ENCODE data around the gene LCTL.

Gene LCTL

DNA sequence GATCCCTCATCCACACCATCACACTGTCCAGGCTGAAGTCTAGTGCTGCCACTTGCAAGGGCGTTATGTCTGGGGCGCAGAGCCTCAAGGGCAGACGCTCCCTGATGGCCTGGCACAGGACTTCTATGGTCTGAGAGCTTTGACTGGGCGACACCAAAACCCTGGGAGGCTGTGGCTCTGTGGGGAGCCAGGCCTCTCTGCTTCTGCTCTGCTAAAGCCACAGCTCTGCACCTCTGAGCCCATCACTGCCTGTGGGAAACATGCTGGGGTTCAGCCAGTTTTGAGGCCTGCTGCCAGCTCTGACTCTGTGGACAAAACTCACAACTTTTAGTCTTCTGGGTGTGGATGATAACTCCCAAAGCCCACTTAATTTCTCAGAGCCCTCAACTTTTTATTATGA is 6.3 kb upstream of the LCTL start:
- Histone ChIP-seq H3K4me3 (ENCODE audit: low read depth in 1 of 2, low read length in 2 of 2) (no peak overlapping the region), H3K27ac (ENCODE audit: low read depth, low read length) (no peak overlapping the region), H3K27me3 (ENCODE audit: control insufficient read depth in 1 of 2, insufficient read depth in 2 of 2, low read length in 2 of 2) (no peaks in the 10 kb centered on the region), H3K4me1 (ENCODE audit: insufficient read depth, low read length) (no peaks in the 10 kb centered on the region), H3K9me3 (ENCODE audit: low read length) (no peaks in the 10 kb centered on the region), H3K36me3 (ENCODE audit: insufficient read depth, low read length) (no peaks in the 10 kb centered on the region), H3K9ac (ENCODE audit: low read length) (no peak overlapping the region)

DNA sequence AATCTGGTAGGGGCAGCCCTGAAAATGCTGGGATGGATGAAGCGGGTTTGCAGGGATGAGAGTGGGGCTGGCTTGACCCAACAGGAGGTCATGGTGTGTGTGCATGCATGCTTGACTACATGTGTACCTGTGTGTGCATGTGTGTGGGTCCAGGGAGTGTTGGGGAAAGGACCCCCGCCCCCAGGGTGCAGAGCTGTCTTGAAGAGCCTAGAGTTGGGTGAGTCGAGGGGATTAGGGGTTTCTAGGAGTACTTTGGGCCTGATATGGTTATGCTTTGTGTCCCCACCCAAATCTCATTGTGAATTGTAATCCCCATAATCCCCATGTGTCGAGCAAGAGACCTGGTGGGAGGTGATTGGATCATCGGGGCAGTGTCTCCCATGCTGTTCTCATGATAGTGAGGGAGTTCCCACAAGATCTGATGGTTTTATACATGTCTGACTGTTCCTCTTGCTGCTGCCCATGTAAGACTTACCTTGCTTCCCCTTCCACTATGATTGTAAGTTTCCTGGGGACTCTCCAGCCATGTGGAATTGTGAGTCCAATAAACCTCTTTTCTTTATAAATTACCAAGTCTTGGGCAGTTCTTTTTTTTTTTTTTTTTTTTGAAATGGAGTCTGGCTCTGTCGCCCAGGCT is 5.2 kb upstream of the LCTL start:
- Histone ChIP-seq H3K27me3 (ENCODE audit: control insufficient read depth in 1 of 2, insufficient read depth in 2 of 2, low read length in 2 of 2) (no peaks in the 10 kb centered on the region), H3K9ac (ENCODE audit: low read length) (no peak overlapping the region), H3K4me3 (ENCODE audit: low read depth in 1 of 2, low read length in 2 of 2) (no peak overlapping the region), H3K27ac (ENCODE audit: low read depth, low read length) (no peak overlapping the region), H3K9me3 (ENCODE audit: low read length) (no peaks in the 10 kb centered on the region), H3K36me3 (ENCODE audit: insufficient read depth, low read length) (no peaks in the 10 kb centered on the region), H3K4me1 (ENCODE audit: insufficient read depth, low read length) (no peaks in the 10 kb centered on the region)

DNA sequence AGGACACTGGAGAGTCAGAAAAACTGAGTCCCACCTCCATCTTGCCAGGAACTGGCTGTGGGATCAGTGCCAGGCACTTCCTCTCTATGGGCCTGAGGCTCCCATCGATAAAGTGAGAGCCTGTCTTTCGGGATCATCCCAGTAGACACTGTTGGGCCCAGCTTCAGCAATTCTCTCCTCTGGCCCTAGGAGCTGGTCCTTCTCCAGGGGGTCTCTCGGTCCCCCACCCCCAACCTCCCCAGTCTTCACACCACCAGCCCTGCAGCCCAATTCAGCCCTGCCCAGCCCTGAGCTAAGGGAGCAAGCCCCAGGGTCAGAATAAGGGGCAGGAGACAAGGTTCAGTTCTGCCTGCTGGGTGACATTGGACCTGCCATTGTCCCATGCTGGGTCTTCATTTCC is 4.5 kb upstream of the LCTL start:
- H3K36me3 ChIP-seq (ENCODE audit: insufficient read depth, low read length) = no peaks in the 10 kb centered on the region
- H3K9me3 ChIP-seq (ENCODE audit: low read length) = no peaks in the 10 kb centered on the region
- H3K4me1 ChIP-seq (ENCODE audit: insufficient read depth, low read length) = no peaks in the 10 kb centered on the region
- no peaks in the 10 kb centered on the region for H3K27me3 ChIP-seq (ENCODE audit: control insufficient read depth in 1 of 2, insufficient read depth in 2 of 2, low read length in 2 of 2)
- no peak overlapping the region for H3K4me3 ChIP-seq (ENCODE audit: low read depth in 1 of 2, low read length in 2 of 2)
- no peak overlapping the region for H3K27ac ChIP-seq (ENCODE audit: low read depth, low read length)
- H3K9ac ChIP-seq (ENCODE audit: low read length) = no peak overlapping the region

DNA sequence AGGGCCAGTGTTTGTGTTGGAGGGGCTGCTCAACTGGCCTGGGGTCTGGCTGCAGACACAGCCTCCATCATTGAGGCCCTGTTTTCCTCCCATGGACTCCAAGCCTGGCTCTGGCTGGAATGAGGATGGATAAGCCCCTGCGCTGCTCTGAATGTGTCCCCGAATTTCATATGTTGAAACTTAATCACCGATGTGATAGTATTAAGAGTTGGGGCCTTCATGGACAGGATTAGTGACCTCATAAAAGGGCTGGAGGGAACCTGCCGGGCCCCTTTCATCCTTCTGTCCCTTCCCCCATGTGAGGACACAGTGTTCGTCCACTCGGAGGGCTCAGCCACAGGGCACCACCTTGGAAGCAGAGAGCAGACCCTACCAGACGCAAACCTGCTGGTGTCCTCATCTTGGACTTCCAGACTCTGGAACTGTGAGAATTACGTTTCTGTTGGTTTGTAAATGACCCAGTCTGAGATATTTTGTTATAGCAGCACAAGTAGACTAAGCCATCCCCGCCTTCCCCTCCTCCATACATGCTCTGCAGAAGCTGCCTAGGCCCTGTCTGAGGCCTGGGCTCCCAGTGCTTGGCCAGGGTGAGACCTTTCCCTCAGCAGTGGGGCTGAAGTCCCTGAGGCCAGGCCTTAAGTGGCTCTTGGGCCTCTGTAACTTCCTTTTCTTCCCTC is 3.8 kb upstream of the LCTL start:
- Histone ChIP-seq H3K4me1 (ENCODE audit: insufficient read depth, low read length) (no peaks in the 10 kb centered on the region), H3K36me3 (ENCODE audit: insufficient read depth, low read length) (no peaks in the 10 kb centered on the region), H3K4me3 (ENCODE audit: low read depth in 1 of 2, low read length in 2 of 2) (no peak overlapping the region), H3K9me3 (ENCODE audit: low read length) (no peaks in the 10 kb centered on the region), H3K27ac (ENCODE audit: low read depth, low read length) (no peak overlapping the region), H3K9ac (ENCODE audit: low read length) (no peak overlapping the region), H3K27me3 (ENCODE audit: control insufficient read depth in 1 of 2, insufficient read depth in 2 of 2, low read length in 2 of 2) (no peaks in the 10 kb centered on the region)

DNA sequence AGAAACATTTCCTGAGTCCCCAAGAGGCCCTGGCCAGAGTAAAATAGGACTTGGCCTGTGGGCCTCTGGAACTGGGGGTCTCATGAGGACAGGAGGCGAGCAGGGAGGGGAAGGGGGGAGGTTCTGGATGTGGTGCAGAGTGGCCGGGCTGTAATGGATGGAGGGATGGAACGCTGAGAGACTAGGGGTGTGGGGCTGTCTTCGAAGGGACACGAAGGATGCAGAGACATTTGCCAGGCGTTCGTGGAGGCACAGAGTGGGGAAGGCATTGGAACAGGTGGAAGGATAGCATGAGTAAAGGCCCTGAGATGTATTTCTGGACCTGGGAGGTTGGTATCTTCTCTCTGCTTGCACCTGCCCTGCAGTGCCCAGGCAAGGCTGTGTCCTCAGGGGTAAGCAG is 2.1 kb upstream of the LCTL start:
- Histone ChIP-seq H3K36me3 (ENCODE audit: insufficient read depth, low read length) (no peaks in the 10 kb centered on the region), H3K27ac (ENCODE audit: low read depth, low read length) (no peak overlapping the region), H3K4me3 (ENCODE audit: low read depth in 1 of 2, low read length in 2 of 2) (no peak overlapping the region), H3K9ac (ENCODE audit: low read length) (no peak overlapping the region), H3K4me1 (ENCODE audit: insufficient read depth, low read length) (no peaks in the 10 kb centered on the region), H3K9me3 (ENCODE audit: low read length) (no peaks in the 10 kb centered on the region), H3K27me3 (ENCODE audit: control insufficient read depth in 1 of 2, insufficient read depth in 2 of 2, low read length in 2 of 2) (no peaks in the 10 kb centered on the region)

DNA sequence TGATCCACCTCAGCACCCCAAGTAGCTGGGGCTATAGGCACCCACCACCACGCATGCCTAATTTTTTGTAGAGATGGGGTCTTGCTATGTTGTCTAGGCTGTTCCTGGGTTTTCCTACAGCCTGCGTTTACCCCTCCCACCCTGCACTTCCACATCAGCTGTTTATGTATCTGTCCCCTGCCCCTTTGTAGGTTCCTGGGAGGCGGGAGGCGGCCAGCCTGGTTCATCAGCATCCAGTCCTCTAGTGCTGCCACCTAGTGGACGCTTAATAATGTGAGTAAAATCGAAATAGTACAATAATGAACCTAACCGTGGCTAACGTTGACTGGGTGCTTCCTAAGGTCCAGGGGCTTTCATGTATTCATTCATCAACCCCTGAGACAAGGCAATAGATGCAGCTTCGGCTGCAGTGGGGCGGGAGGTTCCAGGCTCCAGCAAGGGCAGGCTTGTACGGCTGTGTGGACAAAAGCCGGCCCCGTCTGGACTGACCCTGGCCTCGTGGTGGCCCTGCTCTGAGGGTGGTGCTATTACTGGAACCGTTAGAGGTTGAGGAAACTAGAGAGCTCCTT is 1.2 kb upstream of the LCTL start:
- Histone ChIP-seq H3K9ac (ENCODE audit: low read length) (no peak overlapping the region), H3K27ac (ENCODE audit: low read depth, low read length) (no peak overlapping the region), H3K27me3 (ENCODE audit: control insufficient read depth in 1 of 2, insufficient read depth in 2 of 2, low read length in 2 of 2) (no peaks in the 10 kb centered on the region), H3K4me1 (ENCODE audit: insufficient read depth, low read length) (no peaks in the 10 kb centered on the region), H3K9me3 (ENCODE audit: low read length) (no peaks in the 10 kb centered on the region), H3K4me3 (ENCODE audit: low read depth in 1 of 2, low read length in 2 of 2) (no peak overlapping the region), H3K36me3 (ENCODE audit: insufficient read depth, low read length) (no peaks in the 10 kb centered on the region)

DNA sequence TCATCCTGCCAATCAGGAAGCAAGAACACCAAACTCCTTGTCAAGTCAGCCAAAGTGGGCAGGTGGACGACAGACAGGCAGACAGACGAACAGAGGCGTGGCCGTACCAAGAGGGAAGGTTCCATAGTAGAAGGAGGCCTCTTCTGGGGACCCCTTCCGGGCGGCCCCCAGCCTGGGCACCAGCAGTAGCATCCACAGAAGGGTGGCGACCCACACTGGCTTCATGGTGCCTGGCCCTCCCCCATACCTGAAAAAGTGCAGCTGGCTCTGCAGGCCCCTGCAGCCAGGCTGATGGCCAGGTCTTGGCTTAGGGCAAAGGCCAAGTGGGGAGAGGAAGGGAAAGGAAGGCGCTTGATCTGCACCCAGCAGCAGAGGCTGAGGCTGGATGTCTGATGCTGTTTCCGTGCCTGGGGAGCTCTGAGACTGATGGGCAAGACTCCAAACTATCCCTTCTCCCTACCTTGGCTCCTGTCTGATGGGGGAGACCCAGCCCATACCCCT is 607 bp downstream of the LCTL start:
- Histone ChIP-seq H3K27ac (ENCODE audit: low read depth, low read length) (no peak overlapping the region), H3K36me3 (ENCODE audit: insufficient read depth, low read length) (no peaks in the 10 kb centered on the region), H3K27me3 (ENCODE audit: control insufficient read depth in 1 of 2, insufficient read depth in 2 of 2, low read length in 2 of 2) (no peaks in the 10 kb centered on the region), H3K9ac (ENCODE audit: low read length) (no peak overlapping the region), H3K9me3 (ENCODE audit: low read length) (no peaks in the 10 kb centered on the region), H3K4me1 (ENCODE audit: insufficient read depth, low read length) (no peaks in the 10 kb centered on the region), H3K4me3 (ENCODE audit: low read depth in 1 of 2, low read length in 2 of 2) (no peak overlapping the region)

DNA sequence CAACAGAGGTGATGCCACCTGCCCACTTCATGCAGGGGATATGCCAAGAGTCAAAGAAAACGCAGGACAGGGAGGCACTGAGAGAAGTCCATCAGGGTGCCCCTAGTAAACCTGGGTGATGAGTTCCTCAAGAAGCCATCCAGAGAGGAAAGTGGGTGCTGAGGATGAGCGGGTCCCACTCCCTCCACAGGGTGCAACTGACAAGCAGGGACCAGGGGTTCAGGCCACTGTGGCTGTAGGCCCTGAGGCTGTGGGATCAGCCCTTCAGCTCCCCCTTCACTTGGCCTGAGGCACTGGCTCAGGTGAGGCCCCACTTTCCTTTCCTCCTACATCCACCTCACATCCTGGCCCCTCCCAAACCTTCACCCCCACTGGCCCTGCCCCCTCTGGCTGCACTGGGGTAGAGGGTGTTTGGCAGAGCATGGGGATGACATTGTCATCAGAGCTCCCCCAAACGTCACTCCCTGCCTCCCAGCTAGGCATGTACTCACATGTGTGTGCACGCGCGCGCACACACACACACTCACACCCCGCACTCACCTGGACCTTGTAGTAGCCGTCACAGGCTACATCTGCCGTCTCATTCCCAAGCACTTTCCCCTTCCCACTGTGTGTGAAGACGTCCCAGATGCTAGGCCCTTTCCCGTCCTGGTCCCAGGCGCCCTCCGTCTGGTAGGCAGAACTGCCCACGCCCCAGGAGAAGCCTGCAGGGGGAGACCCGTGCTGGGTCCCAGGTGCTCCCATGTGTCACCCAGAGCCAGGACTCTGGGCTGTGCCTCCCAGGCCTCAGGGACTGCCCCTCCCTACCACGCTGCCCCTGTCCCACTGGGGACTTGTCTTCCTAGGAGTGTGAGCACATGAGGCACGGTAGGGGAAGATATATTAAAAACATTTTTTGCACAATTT is 1.4 kb downstream of the LCTL start:
- H3K36me3 ChIP-seq (ENCODE audit: insufficient read depth, low read length) = no peaks in the 10 kb centered on the region
- no peaks in the 10 kb centered on the region for H3K4me1 ChIP-seq (ENCODE audit: insufficient read depth, low read length)

DNA sequence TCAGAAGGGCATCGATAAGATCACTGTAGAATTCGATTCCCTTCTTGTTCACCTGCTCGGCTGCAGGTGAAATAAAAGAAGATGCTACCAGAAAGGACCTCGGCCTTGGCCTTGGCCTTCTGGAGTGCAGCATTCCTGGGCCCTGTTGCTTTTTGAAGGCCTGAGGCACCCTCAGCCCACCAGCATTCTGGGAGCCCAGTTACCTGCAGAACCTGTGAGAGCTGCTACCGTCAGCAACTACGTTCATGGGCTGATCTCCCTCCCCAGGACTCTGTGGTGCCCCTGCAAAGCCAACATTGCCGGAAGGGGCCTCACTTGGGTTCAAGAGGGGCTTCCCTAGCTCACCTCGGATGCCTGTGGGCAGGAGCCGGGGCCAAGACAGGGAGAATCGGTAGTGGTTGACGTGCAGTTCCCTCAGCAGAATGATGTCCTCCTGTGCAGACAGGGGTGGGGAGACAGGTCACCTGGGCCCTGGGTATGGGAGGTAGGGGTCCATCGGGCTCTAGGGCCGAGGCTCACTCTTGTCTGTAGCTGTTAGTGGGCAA is 2.2 kb downstream of the LCTL start:
- no peaks in the 10 kb centered on the region for H3K9me3 ChIP-seq (ENCODE audit: low read length)
- no peak overlapping the region for H3K27ac ChIP-seq (ENCODE audit: low read depth, low read length)
- no peaks in the 10 kb centered on the region for H3K4me1 ChIP-seq (ENCODE audit: insufficient read depth, low read length)
- no peaks in the 10 kb centered on the region for H3K36me3 ChIP-seq (ENCODE audit: insufficient read depth, low read length)
- H3K4me3 ChIP-seq (ENCODE audit: low read depth in 1 of 2, low read length in 2 of 2) = no peak overlapping the region
- no peak overlapping the region for H3K9ac ChIP-seq (ENCODE audit: low read length)
- H3K27me3 ChIP-seq (ENCODE audit: control insufficient read depth in 1 of 2, insufficient read depth in 2 of 2, low read length in 2 of 2) = no peaks in the 10 kb centered on the region

More for the DNA sequence above, 1.4 kb downstream of the LCTL start:
- no peaks in the 10 kb centered on the region for H3K9me3 ChIP-seq (ENCODE audit: low read length)
- H3K9ac ChIP-seq (ENCODE audit: low read length) = no peak overlapping the region
- H3K4me3 ChIP-seq (ENCODE audit: low read depth in 1 of 2, low read length in 2 of 2) = no peak overlapping the region
- H3K27ac ChIP-seq (ENCODE audit: low read depth, low read length) = no peak overlapping the region
- no peaks in the 10 kb centered on the region for H3K27me3 ChIP-seq (ENCODE audit: control insufficient read depth in 1 of 2, insufficient read depth in 2 of 2, low read length in 2 of 2)

DNA sequence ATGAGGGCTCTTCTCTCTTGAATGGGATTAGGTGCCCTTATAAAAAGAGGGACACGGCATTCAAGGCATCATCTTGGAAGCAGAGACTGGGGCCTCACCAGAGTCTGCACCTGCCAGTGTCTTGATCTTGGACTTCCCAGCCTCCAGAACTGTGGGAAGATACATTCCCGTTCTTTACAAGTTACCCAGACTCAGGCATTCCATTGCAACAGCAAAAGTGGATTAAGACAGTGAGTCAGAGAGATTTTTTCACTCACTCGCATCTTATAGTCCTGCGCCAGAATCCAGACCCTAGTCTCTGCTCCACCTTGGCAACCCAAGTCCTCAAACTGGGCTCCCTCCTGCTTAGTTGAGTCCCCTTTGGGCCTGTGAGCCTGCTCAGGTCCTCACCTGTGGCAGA is 2.7 kb downstream of the LCTL start:
- Histone ChIP-seq H3K36me3 (ENCODE audit: insufficient read depth, low read length) (no peaks in the 10 kb centered on the region), H3K27ac (ENCODE audit: low read depth, low read length) (no peak overlapping the region), H3K9me3 (ENCODE audit: low read length) (no peaks in the 10 kb centered on the region)

More for the DNA sequence above, 2.7 kb downstream of the LCTL start:
- H3K9ac ChIP-seq (ENCODE audit: low read length) = no peak overlapping the region
- H3K4me1 ChIP-seq (ENCODE audit: insufficient read depth, low read length) = no peaks in the 10 kb centered on the region
- H3K4me3 ChIP-seq (ENCODE audit: low read depth in 1 of 2, low read length in 2 of 2) = no peak overlapping the region
- H3K27me3 ChIP-seq (ENCODE audit: control insufficient read depth in 1 of 2, insufficient read depth in 2 of 2, low read length in 2 of 2) = no peaks in the 10 kb centered on the region
